Keratinocyte (primary cell): Measurements from ENCODE around the gene FAR1. TPM values are rescaled to one million over a fixed set of nuclear protein-coding genes. Genes with fewer than 3 reads are reported as not detected.

ENCODE experiments used
- DNase-seq: peaks from one replicate; pipeline ENCODE4 v3.0.0-alpha.2; 2011; ENCODE audit warnings: low read depth, missing footprints, low spot score
- FAIRE-seq: peaks from 2 replicates; lab custom pipeline; 2011; peaks lifted over from hg19 to GRCh38; lab: Jason Lieb, UNC
- H2AFZ ChIP-seq: 2 replicates; pipeline ENCODE4 v1.6.0; 2012; ENCODE audit warnings: low read length, control low read depth, inconsistent platforms; ENCODE audit not compliant: control insufficient read depth
- H3K27ac ChIP-seq: 2 replicates; pipeline ENCODE4 v1.5.1; 2011; ENCODE audit warnings: low read length; ENCODE audit not compliant: control insufficient read depth, insufficient read depth
- H3K27me3 ChIP-seq: 3 replicates; pipeline ENCODE4 v1.6.0; 2011; ENCODE audit warnings: low read length; ENCODE audit not compliant: control insufficient read depth, insufficient read depth; ENCODE audit errors: extremely low read depth
- H3K36me3 ChIP-seq, 2 experiments: 2 replicates in 1 of 2; 3 replicates in 1 of 2; pipeline ENCODE4 v1.5.1; 2011; ENCODE audit warnings: low read length in 2 of 2, mild to moderate bottlenecking in 1 of 2; ENCODE audit not compliant: control insufficient read depth in 2 of 2, insufficient read depth in 2 of 2; ENCODE audit errors: extremely low read depth in 1 of 2
- H3K4me1 ChIP-seq: 3 replicates; pipeline ENCODE4 v1.5.1; 2011; ENCODE audit warnings: low read length; ENCODE audit not compliant: control insufficient read depth, insufficient read depth; ENCODE audit errors: extremely low read depth
- H3K4me2 ChIP-seq: 3 replicates; pipeline ENCODE4 v1.6.0; 2011; ENCODE audit warnings: low read depth, low read length; ENCODE audit not compliant: control insufficient read depth, insufficient read depth; ENCODE audit errors: extremely low read depth
- H3K4me3 ChIP-seq, 3 experiments: fragments of 200-600 bp in 1 of 3; sonication (generic) in 1 of 3; 2 replicates in 2 of 3; 3 replicates in 1 of 3; pipeline ENCODE4 v1.5.1; 2011 to 2016; ENCODE audit warnings: low read length in 3 of 3, mild to moderate bottlenecking in 3 of 3, control low read depth in 2 of 3, inconsistent platforms in 1 of 3, low read depth in 1 of 3, mixed read lengths in 1 of 3, mixed run types in 1 of 3, moderate library complexity in 1 of 3; ENCODE audit not compliant: control insufficient read depth in 2 of 3, insufficient read depth in 2 of 3; ENCODE audit errors: extremely low read depth in 1 of 3
- H3K79me2 ChIP-seq: 2 replicates; pipeline ENCODE4 v1.6.0; 2012; ENCODE audit warnings: low read length; ENCODE audit not compliant: control insufficient read depth, insufficient read depth
- H3K9ac ChIP-seq: 3 replicates; pipeline ENCODE4 v1.6.0; 2011; ENCODE audit warnings: low read length; ENCODE audit not compliant: control insufficient read depth, insufficient read depth; ENCODE audit errors: extremely low read depth
- H3K9me1 ChIP-seq: 3 replicates; pipeline ENCODE4 v1.6.0; 2011; ENCODE audit warnings: low read length; ENCODE audit not compliant: control insufficient read depth, insufficient read depth; ENCODE audit errors: extremely low read depth
- H3K9me3 ChIP-seq: 2 replicates; pipeline ENCODE4 v1.5.1; 2012; ENCODE audit warnings: low read depth, low read length; ENCODE audit not compliant: control insufficient read depth
- H4K20me1 ChIP-seq: 3 replicates; pipeline ENCODE4 v1.6.0; 2011; ENCODE audit warnings: low read length; ENCODE audit not compliant: control insufficient read depth, insufficient read depth; ENCODE audit errors: extremely low read depth
- CTCF ChIP-seq, 3 experiments: IDR thresholded peaks in 1 of 3; conservative IDR thresholded peaks in 1 of 3; optimal IDR thresholded peaks in 1 of 3; 2 replicates in 2 of 3; 3 replicates in 1 of 3; pipeline versions ENCODE3 to v1.5.1; 2011; ENCODE audit warnings: low read length in 3 of 3, mild to moderate bottlenecking in 3 of 3, moderate library complexity in 2 of 3, control low read depth in 1 of 3, inconsistent platforms in 1 of 3; ENCODE audit not compliant: insufficient read depth in 2 of 3; ENCODE audit errors: extremely low read depth in 1 of 3
- EZH2 ChIP-seq: IDR thresholded peaks from one replicate; pipeline ENCODE4 v1.6.1; 2012; ENCODE audit warnings: inconsistent platforms, mild to moderate bottlenecking, low read length, moderate library complexity
- dilution Hi-C: fragments of 300-500 bp; cut with MboI; formaldehyde crosslinking; loops from one replicate; pipeline ENCODE4 v1.7.0; 2020; ENCODE audit warnings: low sequenced_read_pairs; ENCODE audit not compliant: extremely low pct_ligation_motif_present
- polyA plus RNA-seq, 5 experiments: library from polyadenylated mRNA; depleted of rRNA in 3 of 5; stranded (reverse) in 3 of 5; stranded (forward) in 1 of 5; unstranded in 1 of 5; fragments of >200 nt; gene quantifications; 1 replicate in 1 of 5; 2 replicates in 3 of 5; 3 replicates in 1 of 5; pipeline versions ENCODE4 v1.2.1 to v1.2.3, GENCODE V29; 2011 to 2012; ENCODE audit warnings: missing spikeins in 2 of 5, low read depth in 1 of 5, low replicate concordance in 1 of 5

FAR1 gene
- polyA plus RNA-seq, 1 donor (not counting 4 experiments of a cell fraction or from before 2014, with no cell fraction given): 140 TPM

DNA sequence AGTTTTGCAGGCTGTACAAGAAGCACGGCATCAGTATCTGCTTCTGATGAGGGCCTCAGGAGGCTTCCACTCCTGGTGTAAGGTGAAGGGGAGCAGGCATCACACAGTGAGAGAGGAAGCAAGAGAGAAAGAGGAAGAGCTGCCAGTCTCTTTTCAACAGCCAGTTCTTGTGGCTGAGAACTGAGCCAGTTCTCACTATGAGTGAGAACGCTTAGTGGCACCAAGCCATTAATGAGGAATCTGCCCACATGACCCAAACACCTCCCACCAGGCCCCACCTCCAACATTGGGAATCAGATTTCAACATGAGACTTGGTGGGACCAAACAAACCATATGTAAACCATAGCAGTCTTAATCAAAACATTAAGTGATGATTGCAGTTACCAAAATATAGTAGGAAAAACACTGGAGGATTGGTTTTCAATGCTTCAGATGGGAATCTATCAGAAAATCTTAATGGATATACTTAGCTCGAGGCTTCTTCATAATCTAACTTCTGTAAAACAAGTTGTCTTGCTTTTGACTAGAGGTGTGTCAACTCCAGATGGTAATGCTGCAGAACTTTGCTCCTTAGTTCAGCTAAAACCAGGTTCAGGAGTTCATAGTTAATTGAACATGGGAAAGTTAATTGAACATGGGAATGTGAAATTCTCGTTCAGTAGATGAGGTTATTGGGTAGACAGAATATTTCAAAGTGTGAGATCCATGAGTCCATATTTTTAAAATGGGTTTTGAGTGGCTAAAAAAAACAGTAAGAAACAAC, 12.2 kb downstream of the FAR1 start:
- dilution Hi-C loops: no loop called here
- H4K20me1 ChIP-seq: peaks cover 22% of the 10 kb centered on the region

GRCh38 chr11:13681446-13681845, 13.0 kb downstream of the FAR1 start:
- no peak overlapping the region for H2AFZ ChIP-seq
- peaks cover 3% of the 10 kb centered on the region for H3K9me1 ChIP-seq
- DNase-seq (no peak), FAIRE-seq (no peak)
- no peak overlapping the region for H3K4me2 ChIP-seq
- H3K36me3 ChIP-seq: no peaks in the 10 kb centered on the region
- H3K9me3 ChIP-seq: no peaks in the 10 kb centered on the region
- no peak overlapping the region for H3K4me3 ChIP-seq
- TF ChIP-seq EZH2 (no peak), CTCF (optimal IDR thresholded peaks at IDR 0.05 in 1 of 3, IDR thresholded peaks at IDR 0.05 in 1 of 3, conservative IDR thresholded peaks at IDR 0.05 in 1 of 3; ENCODE audit: extremely low read depth in 1 of 3, insufficient read depth in 2 of 3, low read length in 3 of 3) (no peak)
- dilution Hi-C loops: no loop called here
- H4K20me1 ChIP-seq: peaks cover 22% of the 10 kb centered on the region
- H3K9ac ChIP-seq: no peak overlapping the region
- no peak overlapping the region for H3K27ac ChIP-seq
- no peaks in the 10 kb centered on the region for H3K27me3 ChIP-seq
- peaks cover 99% of the 10 kb centered on the region for H3K79me2 ChIP-seq
- H3K4me1 ChIP-seq: peaks cover 18% of the 10 kb centered on the region

More for the DNA sequence above, 12.2 kb downstream of the FAR1 start:
- FAIRE-seq (peak; percentile 43), DNase-seq (no peak)
- no peak overlapping the region for H3K27ac ChIP-seq
- H3K4me3 ChIP-seq: no peak overlapping the region
- no peak overlapping the region for H3K4me2 ChIP-seq
- peaks cover 16% of the 10 kb centered on the region for H3K4me1 ChIP-seq
- H3K36me3 ChIP-seq: no peaks in the 10 kb centered on the region
- H3K79me2 ChIP-seq: peaks cover 99% of the 10 kb centered on the region
- peaks cover 3% of the 10 kb centered on the region for H3K9me1 ChIP-seq
- no peaks in the 10 kb centered on the region for H3K9me3 ChIP-seq
- H3K27me3 ChIP-seq: no peaks in the 10 kb centered on the region
- H3K9ac ChIP-seq: no peak overlapping the region
- no peak overlapping the region for H2AFZ ChIP-seq
- TF ChIP-seq CTCF (optimal IDR thresholded peaks at IDR 0.05 in 1 of 3, IDR thresholded peaks at IDR 0.05 in 1 of 3, conservative IDR thresholded peaks at IDR 0.05 in 1 of 3; ENCODE audit: extremely low read depth in 1 of 3, insufficient read depth in 2 of 3, low read length in 3 of 3) (no peak), EZH2 (no peak)
